Keratinocyte (primary cell): Measurements from ENCODE around the gene ARMC9. TPM values are rescaled to one million over a fixed set of nuclear protein-coding genes. Genes with fewer than 3 reads are reported as not detected.
A peak's percentile ranks its signal among the peaks of the same experiment; 100 is the strongest.

Source experiments
- DNase-seq: peaks from one replicate; pipeline ENCODE4 v3.0.0-alpha.2; 2011; ENCODE audit warnings: low read depth, missing footprints, low spot score
- FAIRE-seq: peaks from 2 replicates; lab custom pipeline; 2011; peaks lifted over from hg19 to GRCh38; lab: Jason Lieb, UNC
- H2AFZ ChIP-seq: 2 replicates; pipeline ENCODE4 v1.6.0; 2012; ENCODE audit warnings: low read length, control low read depth, inconsistent platforms; ENCODE audit not compliant: control insufficient read depth
- H3K27ac ChIP-seq: 2 replicates; pipeline ENCODE4 v1.5.1; 2011; ENCODE audit warnings: low read length; ENCODE audit not compliant: control insufficient read depth, insufficient read depth
- H3K27me3 ChIP-seq: 3 replicates; pipeline ENCODE4 v1.6.0; 2011; ENCODE audit warnings: low read length; ENCODE audit not compliant: control insufficient read depth, insufficient read depth; ENCODE audit errors: extremely low read depth
- H3K36me3 ChIP-seq, 2 experiments: 2 replicates in 1 of 2; 3 replicates in 1 of 2; pipeline ENCODE4 v1.5.1; 2011; ENCODE audit warnings: low read length in 2 of 2, mild to moderate bottlenecking in 1 of 2; ENCODE audit not compliant: control insufficient read depth in 2 of 2, insufficient read depth in 2 of 2; ENCODE audit errors: extremely low read depth in 1 of 2
- H3K4me1 ChIP-seq: 3 replicates; pipeline ENCODE4 v1.5.1; 2011; ENCODE audit warnings: low read length; ENCODE audit not compliant: control insufficient read depth, insufficient read depth; ENCODE audit errors: extremely low read depth
- H3K4me2 ChIP-seq: 3 replicates; pipeline ENCODE4 v1.6.0; 2011; ENCODE audit warnings: low read depth, low read length; ENCODE audit not compliant: control insufficient read depth, insufficient read depth; ENCODE audit errors: extremely low read depth
- H3K4me3 ChIP-seq, 3 experiments: fragments of 200-600 bp in 1 of 3; sonication (generic) in 1 of 3; 2 replicates in 2 of 3; 3 replicates in 1 of 3; pipeline ENCODE4 v1.5.1; 2011 to 2016; ENCODE audit warnings: low read length in 3 of 3, mild to moderate bottlenecking in 3 of 3, control low read depth in 2 of 3, inconsistent platforms in 1 of 3, low read depth in 1 of 3, mixed read lengths in 1 of 3, mixed run types in 1 of 3, moderate library complexity in 1 of 3; ENCODE audit not compliant: control insufficient read depth in 2 of 3, insufficient read depth in 2 of 3; ENCODE audit errors: extremely low read depth in 1 of 3
- H3K79me2 ChIP-seq: 2 replicates; pipeline ENCODE4 v1.6.0; 2012; ENCODE audit warnings: low read length; ENCODE audit not compliant: control insufficient read depth, insufficient read depth
- H3K9ac ChIP-seq: 3 replicates; pipeline ENCODE4 v1.6.0; 2011; ENCODE audit warnings: low read length; ENCODE audit not compliant: control insufficient read depth, insufficient read depth; ENCODE audit errors: extremely low read depth
- H3K9me1 ChIP-seq: 3 replicates; pipeline ENCODE4 v1.6.0; 2011; ENCODE audit warnings: low read length; ENCODE audit not compliant: control insufficient read depth, insufficient read depth; ENCODE audit errors: extremely low read depth
- H3K9me3 ChIP-seq: 2 replicates; pipeline ENCODE4 v1.5.1; 2012; ENCODE audit warnings: low read depth, low read length; ENCODE audit not compliant: control insufficient read depth
- H4K20me1 ChIP-seq: 3 replicates; pipeline ENCODE4 v1.6.0; 2011; ENCODE audit warnings: low read length; ENCODE audit not compliant: control insufficient read depth, insufficient read depth; ENCODE audit errors: extremely low read depth
- CTCF ChIP-seq, 3 experiments: IDR thresholded peaks in 1 of 3; conservative IDR thresholded peaks in 1 of 3; optimal IDR thresholded peaks in 1 of 3; 2 replicates in 2 of 3; 3 replicates in 1 of 3; pipeline versions ENCODE3 to v1.5.1; 2011; ENCODE audit warnings: low read length in 3 of 3, mild to moderate bottlenecking in 3 of 3, moderate library complexity in 2 of 3, control low read depth in 1 of 3, inconsistent platforms in 1 of 3; ENCODE audit not compliant: insufficient read depth in 2 of 3; ENCODE audit errors: extremely low read depth in 1 of 3
- EZH2 ChIP-seq: IDR thresholded peaks from one replicate; pipeline ENCODE4 v1.6.1; 2012; ENCODE audit warnings: inconsistent platforms, mild to moderate bottlenecking, low read length, moderate library complexity
- dilution Hi-C: fragments of 300-500 bp; cut with MboI; formaldehyde crosslinking; loops from one replicate; pipeline ENCODE4 v1.7.0; 2020; ENCODE audit warnings: low sequenced_read_pairs; ENCODE audit not compliant: extremely low pct_ligation_motif_present
- polyA plus RNA-seq, 5 experiments: library from polyadenylated mRNA; depleted of rRNA in 3 of 5; stranded (reverse) in 3 of 5; stranded (forward) in 1 of 5; unstranded in 1 of 5; fragments of >200 nt; gene quantifications; 1 replicate in 1 of 5; 2 replicates in 3 of 5; 3 replicates in 1 of 5; pipeline versions ENCODE4 v1.2.1 to v1.2.3, GENCODE V29; 2011 to 2012; ENCODE audit warnings: missing spikeins in 2 of 5, low read depth in 1 of 5, low replicate concordance in 1 of 5

Gene ARMC9
- polyA plus RNA-seq, 1 donor (not counting 4 experiments of a cell fraction or from before 2014, with no cell fraction given): 16.2 TPM

- Histone ChIP-seq H3K9me1 (no peaks in the 10 kb centered on the region), H3K9ac (no peak overlapping the region), H3K9me3 (no peaks in the 10 kb centered on the region), H3K4me1 (peaks cover 20% of the 10 kb centered on the region), H3K79me2 (no peaks in the 10 kb centered on the region), H3K4me2 (no peak overlapping the region), H3K36me3 (peaks cover 0 to 2% of the 10 kb centered on the region in 2 experiments), H2AFZ (peak overlapping the region; percentile 37), H4K20me1 (no peaks in the 10 kb centered on the region), H3K27ac (no peak overlapping the region), H3K4me3 (no peak overlapping the region), H3K27me3 (no peaks in the 10 kb centered on the region)
- DNase-seq (no peak), FAIRE-seq (no peak)
- TF ChIP-seq EZH2: no peak
- TF ChIP-seq CTCF (optimal IDR thresholded peaks at IDR 0.05 in 1 of 3, IDR thresholded peaks at IDR 0.05 in 1 of 3, conservative IDR thresholded peaks at IDR 0.05 in 1 of 3; ENCODE audit: extremely low read depth in 1 of 3, insufficient read depth in 2 of 3, low read length in 3 of 3): no peak
- dilution Hi-C loops: no loop called here
Observed at GRCh38 chr2:231290321-231291015, 92.0 kb downstream of the ARMC9 start.

- Histone ChIP-seq H3K27ac (no peak overlapping the region), H3K27me3 (no peaks in the 10 kb centered on the region), H3K4me2 (no peak overlapping the region), H2AFZ (no peak overlapping the region), H3K4me1 (peaks cover 9% of the 10 kb centered on the region), H3K9me3 (no peaks in the 10 kb centered on the region), H4K20me1 (no peaks in the 10 kb centered on the region), H3K4me3 (no peak overlapping the region), H3K9me1 (no peaks in the 10 kb centered on the region), H3K36me3 (peaks cover 0 to 2% of the 10 kb centered on the region in 2 experiments), H3K79me2 (no peaks in the 10 kb centered on the region), H3K9ac (no peak overlapping the region)
- no peak for FAIRE-seq
- no peak for TF ChIP-seq CTCF (optimal IDR thresholded peaks at IDR 0.05 in 1 of 3, IDR thresholded peaks at IDR 0.05 in 1 of 3, conservative IDR thresholded peaks at IDR 0.05 in 1 of 3; ENCODE audit: extremely low read depth in 1 of 3, insufficient read depth in 2 of 3, low read length in 3 of 3)
- TF ChIP-seq EZH2: no peak
- dilution Hi-C loops: no loop called here
- no peak for DNase-seq
Observed at GRCh38 chr2:231292472-231293134, 94.2 kb downstream of the ARMC9 start.
